Neural progenitor cell (in vitro differentiated cells): ENCODE measurements around the gene CRYBG3. TPM values are rescaled to one million over a fixed set of nuclear protein-coding genes. Genes with fewer than 3 reads are reported as not detected.

Source experiments
- DNase-seq: peaks from one replicate; pipeline ENCODE4 v3.0.0-alpha.2; 2016; ENCODE audit warnings: low spot score
- H2AFZ ChIP-seq: fragments of 200-600 bp; sonication (generic); replicated peaks from 2 replicates; pipeline ENCODE4 v1.6.1; 2016; ENCODE audit warnings: antibody characterized with exemption
- H3F3A ChIP-seq: fragments of 200-600 bp; sonication (generic); 2 replicates; pipeline ENCODE4 v1.6.1; 2016; ENCODE audit warnings: antibody characterized with exemption, low read depth
- H3K27ac ChIP-seq: fragments of 200-600 bp; sonication (generic); 2 replicates; pipeline ENCODE4 v1.5.1; 2016; ENCODE audit warnings: mild to moderate bottlenecking
- H3K27me3 ChIP-seq: fragments of 200-600 bp; sonication (generic); 2 replicates; pipeline ENCODE4 v1.6.1; 2016; ENCODE audit warnings: mild to moderate bottlenecking, moderate library complexity
- H3K36me3 ChIP-seq: fragments of 200-600 bp; sonication (generic); 2 replicates; pipeline ENCODE4 v1.5.1; 2016
- H3K4me1 ChIP-seq: fragments of 200-600 bp; sonication (generic); 2 replicates; pipeline ENCODE4 v1.6.1; 2016; ENCODE audit warnings: mixed run types
- H3K4me2 ChIP-seq: fragments of 200-600 bp; sonication (generic); 2 replicates; pipeline ENCODE4 v1.6.1; 2016
- H3K4me3 ChIP-seq: fragments of 200-600 bp; sonication (generic); 2 replicates; pipeline ENCODE4 v1.5.1; 2016
- H3K79me2 ChIP-seq: fragments of 200-600 bp; sonication (generic); 2 replicates; pipeline ENCODE4 v1.6.1; 2016; ENCODE audit warnings: low read depth
- H3K9ac ChIP-seq: fragments of 200-600 bp; sonication (generic); 2 replicates; pipeline ENCODE4 v1.6.1; 2016
- H3K9me3 ChIP-seq: fragments of 200-600 bp; sonication (generic); 2 replicates; pipeline ENCODE4 v1.5.1; 2016; ENCODE audit warnings: low read depth
- H4K20me1 ChIP-seq: fragments of 200-600 bp; sonication (generic); 2 replicates; pipeline ENCODE4 v1.6.1; 2016; ENCODE audit warnings: low read depth
- H3K27ac Mint-ChIP-seq: 3 replicates; pipeline ENCODE4 v1.8.0; 2021; ENCODE audit warnings: mixed read lengths
- H3K27me3 Mint-ChIP-seq: 2 replicates; pipeline ENCODE4 v1.8.0; 2022; ENCODE audit warnings: low read depth, mild to moderate bottlenecking, inconsistent platforms, moderate library complexity, mixed read lengths; ENCODE audit not compliant: insufficient read depth
- H3K36me3 Mint-ChIP-seq: 3 replicates; pipeline ENCODE4 v1.8.0; 2021; ENCODE audit warnings: mixed read lengths
- H3K4me1 Mint-ChIP-seq: 3 replicates; pipeline ENCODE4 v1.8.0; 2021; ENCODE audit warnings: mixed read lengths
- H3K4me3 Mint-ChIP-seq: 3 replicates; pipeline ENCODE4 v1.8.0; 2021; ENCODE audit warnings: mild to moderate bottlenecking, moderate library complexity, mixed read lengths
- H3K9me3 Mint-ChIP-seq: 3 replicates; pipeline ENCODE4 v1.8.0; 2020; ENCODE audit warnings: mixed read lengths
- EZH2 ChIP-seq: fragments of 200-600 bp; sonication (generic); IDR thresholded peaks from 2 replicates; pipeline ENCODE4 v1.6.1; 2017; ENCODE audit warnings: antibody characterized with exemption, mild to moderate bottlenecking, moderate library complexity
- EZH2phosphoT487 ChIP-seq: fragments of 200-600 bp; sonication (generic); IDR thresholded peaks from 2 replicates; pipeline ENCODE4 v1.6.1; 2017; ENCODE audit warnings: antibody characterized with exemption
- total RNA-seq: library from RNA; depleted of rRNA; stranded (reverse); fragments of >200 nt; gene quantifications from 2 replicates; pipeline ENCODE4 v1.2.3, GENCODE V29; 2015; ENCODE audit warnings: low replicate concordance
- TF ChIP-seq, protein P1 (sequence below): fragments of 200-600 bp; sonication (generic); IDR thresholded peaks from 2 replicates; pipeline ENCODE4 v1.5.1; 2017; ENCODE audit warnings: antibody characterized with exemption, mild to moderate bottlenecking

Gene CRYBG3
- total RNA-seq, 1 donor from 2014 or later = 12.3 TPM

DNA sequence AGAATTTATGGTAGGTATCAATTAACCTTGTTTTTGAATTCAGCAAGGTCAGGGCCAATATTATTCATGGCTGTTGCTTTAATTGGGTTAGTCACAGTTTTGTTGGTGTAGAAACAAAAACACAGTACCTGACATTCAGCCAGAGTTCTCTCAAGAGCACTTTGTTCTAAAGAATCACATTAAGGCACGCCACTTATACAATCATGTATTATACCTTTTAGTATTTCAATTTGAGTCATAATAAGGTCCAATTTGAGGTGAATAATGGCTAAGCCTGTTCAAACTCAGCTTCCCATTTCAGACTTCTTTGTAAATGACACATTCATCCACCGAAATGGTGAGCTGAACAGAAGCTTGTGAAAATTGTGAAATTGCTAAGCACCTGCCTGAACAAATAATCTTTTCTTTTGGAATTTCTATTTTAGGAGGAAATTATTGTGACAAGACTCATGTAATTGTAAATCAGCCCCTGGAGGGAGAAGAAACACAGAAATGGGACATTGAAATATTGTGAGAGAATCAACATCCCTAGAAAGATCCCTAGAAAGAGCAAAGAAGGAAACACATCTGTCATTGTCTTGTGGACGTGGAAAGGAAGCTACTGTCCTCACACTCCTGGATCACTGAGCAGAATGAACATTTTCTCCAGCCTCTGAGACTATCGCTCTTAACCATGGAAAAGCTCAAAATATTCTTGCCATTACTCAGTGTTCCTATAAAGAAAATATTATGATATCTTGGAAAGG, 121.2 kb downstream of the CRYBG3 start:
- no peak overlapping the region for H3K9ac ChIP-seq
- peaks cover 10% of the 10 kb centered on the region for H3K36me3 ChIP-seq
- H2AFZ ChIP-seq = no peak overlapping the region
- no peak overlapping the region for H3K27ac ChIP-seq
- no peaks in the 10 kb centered on the region for H3K79me2 ChIP-seq
- H3K4me2 ChIP-seq = no peak overlapping the region
- Mint-ChIP-seq H3K4me3 (no peak overlapping the region), H3K9me3 (no peaks in the 10 kb centered on the region), H3K4me1 (peaks cover 4% of the 10 kb centered on the region), H3K27me3 (no peaks in the 10 kb centered on the region), H3K36me3 (peaks cover 9% of the 10 kb centered on the region), H3K27ac (no peak overlapping the region)
- H3K27me3 ChIP-seq = no peaks in the 10 kb centered on the region
- H4K20me1 ChIP-seq = no peaks in the 10 kb centered on the region
- no peaks in the 10 kb centered on the region for H3F3A ChIP-seq
- peaks cover 9% of the 10 kb centered on the region for H3K4me1 ChIP-seq
- no peak for DNase-seq
- H3K4me3 ChIP-seq = no peak overlapping the region
- no peak for TF ChIP-seq EZH2phosphoT487
- no peak for TF ChIP-seq EZH2
- TF ChIP-seq, protein P1, sequence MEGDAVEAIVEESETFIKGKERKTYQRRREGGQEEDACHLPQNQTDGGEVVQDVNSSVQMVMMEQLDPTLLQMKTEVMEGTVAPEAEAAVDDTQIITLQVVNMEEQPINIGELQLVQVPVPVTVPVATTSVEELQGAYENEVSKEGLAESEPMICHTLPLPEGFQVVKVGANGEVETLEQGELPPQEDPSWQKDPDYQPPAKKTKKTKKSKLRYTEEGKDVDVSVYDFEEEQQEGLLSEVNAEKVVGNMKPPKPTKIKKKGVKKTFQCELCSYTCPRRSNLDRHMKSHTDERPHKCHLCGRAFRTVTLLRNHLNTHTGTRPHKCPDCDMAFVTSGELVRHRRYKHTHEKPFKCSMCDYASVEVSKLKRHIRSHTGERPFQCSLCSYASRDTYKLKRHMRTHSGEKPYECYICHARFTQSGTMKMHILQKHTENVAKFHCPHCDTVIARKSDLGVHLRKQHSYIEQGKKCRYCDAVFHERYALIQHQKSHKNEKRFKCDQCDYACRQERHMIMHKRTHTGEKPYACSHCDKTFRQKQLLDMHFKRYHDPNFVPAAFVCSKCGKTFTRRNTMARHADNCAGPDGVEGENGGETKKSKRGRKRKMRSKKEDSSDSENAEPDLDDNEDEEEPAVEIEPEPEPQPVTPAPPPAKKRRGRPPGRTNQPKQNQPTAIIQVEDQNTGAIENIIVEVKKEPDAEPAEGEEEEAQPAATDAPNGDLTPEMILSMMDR = no peak
- no peaks in the 10 kb centered on the region for H3K9me3 ChIP-seq

DNA sequence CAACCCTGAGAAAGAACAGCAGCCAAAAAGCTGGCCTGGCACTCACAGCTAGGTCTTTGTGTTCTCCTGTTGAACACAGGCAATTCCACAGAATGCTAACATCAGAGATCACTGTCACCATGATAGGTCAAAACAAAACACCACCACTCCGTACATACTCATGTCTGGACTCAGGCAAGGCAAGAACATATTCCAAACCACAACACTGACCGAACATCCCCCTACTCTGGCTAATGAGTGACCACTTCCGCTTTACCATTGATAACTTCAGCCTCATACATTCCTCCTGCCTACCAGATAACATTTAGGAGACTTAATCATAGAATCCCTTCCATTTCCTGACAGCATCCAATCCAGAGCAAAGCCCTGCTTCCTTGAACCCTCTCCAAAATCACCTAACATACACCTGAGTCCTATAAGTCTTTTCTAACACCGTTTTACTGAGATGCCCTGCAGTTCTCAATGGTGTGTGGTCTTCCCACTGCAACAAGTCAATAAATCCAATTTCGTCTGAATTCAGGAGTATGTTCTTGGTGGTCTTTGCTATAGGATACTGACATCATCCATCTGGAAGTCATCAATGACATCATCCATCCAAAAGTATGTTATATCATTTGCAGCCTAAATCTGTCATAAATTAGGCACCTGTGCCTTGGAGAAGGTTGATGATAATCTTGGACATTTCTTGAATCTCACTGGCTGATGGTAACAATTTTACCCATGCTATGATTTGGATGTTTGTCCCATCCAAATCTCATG, 126.7 kb downstream of the CRYBG3 start:
- H3K9ac ChIP-seq = no peak overlapping the region
- H3K27ac ChIP-seq = no peak overlapping the region
- H3K9me3 ChIP-seq = no peaks in the 10 kb centered on the region
- Mint-ChIP-seq H3K4me3 (no peak overlapping the region), H3K27me3 (no peaks in the 10 kb centered on the region), H3K4me1 (no peaks in the 10 kb centered on the region), H3K36me3 (peaks cover 19% of the 10 kb centered on the region), H3K27ac (no peak overlapping the region), H3K9me3 (no peaks in the 10 kb centered on the region)
- H3F3A ChIP-seq = no peaks in the 10 kb centered on the region
- TF ChIP-seq, protein P1 = no peak
- peaks cover 10% of the 10 kb centered on the region for H3K36me3 ChIP-seq
- DNase-seq = no peak
- no peaks in the 10 kb centered on the region for H3K4me1 ChIP-seq
- no peaks in the 10 kb centered on the region for H3K27me3 ChIP-seq
- no peak overlapping the region for H3K4me2 ChIP-seq
- no peak overlapping the region for H3K4me3 ChIP-seq
- no peaks in the 10 kb centered on the region for H3K79me2 ChIP-seq
- H4K20me1 ChIP-seq = no peaks in the 10 kb centered on the region
- H2AFZ ChIP-seq = no peak overlapping the region

DNA sequence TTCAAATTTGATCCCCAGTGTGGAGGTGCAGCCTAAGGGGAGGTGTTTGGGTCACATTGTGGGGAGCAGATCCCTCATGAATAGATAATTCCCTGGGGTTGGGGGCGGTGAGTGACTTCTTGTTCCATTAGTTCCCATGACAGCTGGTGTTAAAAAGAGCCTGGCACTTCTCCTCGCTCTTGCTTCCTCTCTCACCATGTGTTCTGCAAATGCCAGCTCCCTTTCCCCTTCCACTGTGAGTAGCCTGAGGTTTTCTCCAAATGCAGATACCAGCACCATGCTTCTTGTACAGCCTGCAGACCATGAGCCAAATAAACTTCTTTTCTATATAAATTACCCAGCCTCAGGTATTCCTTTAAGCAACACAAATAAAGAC, 127.3 kb downstream of the CRYBG3 start:
- no peak overlapping the region for H3K4me3 Mint-ChIP-seq
- Histone ChIP-seq H3K27ac (no peak overlapping the region), H3K4me2 (no peak overlapping the region), H3K4me3 (no peak overlapping the region), H3K27me3 (no peaks in the 10 kb centered on the region), H3K79me2 (no peaks in the 10 kb centered on the region), H3K9me3 (no peaks in the 10 kb centered on the region), H3K4me1 (no peaks in the 10 kb centered on the region), H3F3A (no peaks in the 10 kb centered on the region), H4K20me1 (no peaks in the 10 kb centered on the region), H3K36me3 (peaks cover 9% of the 10 kb centered on the region), H2AFZ (no peak overlapping the region), H3K9ac (no peak overlapping the region)
- no peaks in the 10 kb centered on the region for H3K4me1 Mint-ChIP-seq
- no peak overlapping the region for H3K27ac Mint-ChIP-seq
- H3K27me3 Mint-ChIP-seq = no peaks in the 10 kb centered on the region
- TF ChIP-seq, protein P1 = no peak
- TF ChIP-seq EZH2 = no peak
- no peak for TF ChIP-seq EZH2phosphoT487
- no peak for DNase-seq
- no peaks in the 10 kb centered on the region for H3K9me3 Mint-ChIP-seq
- peaks cover 19% of the 10 kb centered on the region for H3K36me3 Mint-ChIP-seq
